ENCODE results near the gene FAAP100. TPM values are rescaled to one million over a fixed set of nuclear protein-coding genes. Genes with fewer than 3 reads are reported as not detected.

The FAAP100 gene
- total and polyA plus RNA-seq, 2 experiments from 2014 or later, result 51.2 to 65.6 TPM

- no peaks in the 10 kb centered on the region for H3K36me3 ChIP-seq
- no peaks in the 10 kb centered on the region for H3K9me3 ChIP-seq (ENCODE audit: low read depth)
- no peak for TF ChIP-seq CTCF (IDR thresholded peaks at IDR 0.05; ENCODE audit: low read depth, low read length)
- no peak overlapping the region for H3K4me3 ChIP-seq
- H3K27me3 ChIP-seq, result no peaks in the 10 kb centered on the region
- DNase-seq (ENCODE audit: low read depth in 1 of 2, low spot score in 1 of 2), result no peak
- H3K4me1 ChIP-seq (ENCODE audit: low read depth), result peaks cover 5% of the 10 kb centered on the region
- no peak overlapping the region for H3K27ac ChIP-seq
Observed at GRCh38 chr17:81528384-81528650, 23.8 kb downstream of the FAAP100 start.

- Histone ChIP-seq H3K9me3 (ENCODE audit: low read depth) (no peaks in the 10 kb centered on the region), H3K36me3 (no peaks in the 10 kb centered on the region), H3K4me1 (ENCODE audit: low read depth) (peaks cover 6% of the 10 kb centered on the region), H3K27me3 (no peaks in the 10 kb centered on the region), H3K4me3 (no peak within 1 kb of the TSS), H3K27ac (no peak within 1 kb of the TSS)
- peak; percentile 30 for TF ChIP-seq CTCF (IDR thresholded peaks at IDR 0.05; ENCODE audit: low read depth, low read length)
- DNase-seq (ENCODE audit: low read depth in 1 of 2, low spot score in 1 of 2), result peak in 1 of 2 donors; percentile 30
Observed at GRCh38 chr17:81527591-81528383, 24.4 kb downstream of the FAAP100 start, which contains the start of gene FSCN2. TSS of gene FSCN2 (plus strand) at chr17:81528377. CDS start at chr17:81528532, 155 bp downstream.

GRCh38 chr17:81526662-81527571, 25.2 kb downstream of the FAAP100 start:
- H3K9me3 ChIP-seq (ENCODE audit: low read depth), result no peaks in the 10 kb centered on the region
- no peaks in the 10 kb centered on the region for H3K36me3 ChIP-seq
- DNase-seq (ENCODE audit: low read depth in 1 of 2, low spot score in 1 of 2), result no peak
- no peaks in the 10 kb centered on the region for H3K27me3 ChIP-seq
- no peak for TF ChIP-seq CTCF (IDR thresholded peaks at IDR 0.05; ENCODE audit: low read depth, low read length)
- no peak overlapping the region for H3K27ac ChIP-seq
- H3K4me3 ChIP-seq, result no peak overlapping the region
- peaks cover 6% of the 10 kb centered on the region for H3K4me1 ChIP-seq (ENCODE audit: low read depth)

- Histone ChIP-seq H3K4me3 (no peak overlapping the region), H3K27me3 (peaks cover 5% of the 10 kb centered on the region), H3K27ac (no peak overlapping the region), H3K9me3 (ENCODE audit: low read depth) (no peaks in the 10 kb centered on the region), H3K4me1 (ENCODE audit: low read depth) (peaks cover 14% of the 10 kb centered on the region), H3K36me3 (no peaks in the 10 kb centered on the region)
- TF ChIP-seq CTCF (IDR thresholded peaks at IDR 0.05; ENCODE audit: low read depth, low read length), result no peak
- DNase-seq (ENCODE audit: low read depth in 1 of 2, low spot score in 1 of 2), result no peak
Observed at GRCh38 chr17:81524865-81525159, 27.3 kb downstream of the FAAP100 start.

GRCh38 chr17:81524039-81524864, 27.9 kb downstream of the FAAP100 start:
- Histone ChIP-seq H3K36me3 (no peaks in the 10 kb centered on the region), H3K4me3 (no peak overlapping the region), H3K27me3 (peaks cover 5% of the 10 kb centered on the region), H3K4me1 (ENCODE audit: low read depth) (peaks cover 18% of the 10 kb centered on the region), H3K27ac (no peak overlapping the region), H3K9me3 (ENCODE audit: low read depth) (no peaks in the 10 kb centered on the region)
- DNase-seq (ENCODE audit: low read depth in 1 of 2, low spot score in 1 of 2), result no peak
- no peak for TF ChIP-seq CTCF (IDR thresholded peaks at IDR 0.05; ENCODE audit: low read depth, low read length)
